Activated B cell treated with CpG ODN at 0.5 μM for 24 hours (primary cell): ENCODE results near the gene GMCL2. TPM values are rescaled to one million over a fixed set of nuclear protein-coding genes. Genes with fewer than 3 reads are reported as not detected.
"Not testable (repeated sequence)": the region's sequence is repeated elsewhere in the genome, so short reads cannot be mapped to it uniquely, and the experiment has no call there.

ENCODE experiments used
- ATAC-seq: fragments of 200-7000 bp; cut with Tn5 transposase; one replicate; pipeline ENCODE4 v1.10.0; 2021; ENCODE audit warnings: low read depth, mild to moderate bottlenecking, moderate library complexity
- CTCF ChIA-PET: fragments of 350-600 bp; sonication (Branson Sonifier 250); formaldehyde crosslinking; loops from one replicate; lab custom pipeline; 2021; ENCODE audit warnings: antibody characterized with exemption; lab: Charles Lee
- POLR2A ChIA-PET: fragments of 350-600 bp; sonication (Branson Sonifier 250); formaldehyde crosslinking; loops from one replicate; lab custom pipeline; 2021; ENCODE audit warnings: antibody characterized with exemption; lab: Charles Lee
- DNase-seq: peaks from one replicate; pipeline ENCODE4 v3.0.0; 2022
- H3K27ac Mint-ChIP-seq: one replicate; pipeline ENCODE4 v1.8.0; 2020; ENCODE audit warnings: mixed read lengths
- H3K27me3 Mint-ChIP-seq: one replicate; pipeline ENCODE4 v1.8.0; 2021; ENCODE audit warnings: mixed read lengths
- H3K36me3 Mint-ChIP-seq: one replicate; pipeline ENCODE4 v1.8.0; 2021; ENCODE audit warnings: low read depth, mixed read lengths
- H3K4me1 Mint-ChIP-seq: one replicate; pipeline ENCODE4 v1.8.0; 2021; ENCODE audit warnings: mixed read lengths
- H3K4me3 Mint-ChIP-seq: one replicate; pipeline ENCODE4 v1.8.0; 2020; ENCODE audit warnings: mild to moderate bottlenecking, mixed read lengths
- H3K9me3 Mint-ChIP-seq: one replicate; pipeline ENCODE4 v1.8.0; 2020; ENCODE audit warnings: mixed read lengths
- CTCF ChIP-seq: fragments of 200-600 bp; IDR thresholded peaks from one replicate; pipeline ENCODE4 v1.8.0; 2022; ENCODE audit warnings: antibody characterized with exemption, mild to moderate bottlenecking
- intact Hi-C: fragments of 100-400 bp; cut with micrococcal nuclease; formaldehyde crosslinking; loops from one replicate; pipeline ENCODE4 v1.15.1; 2024
- total RNA-seq: library from RNA; stranded (reverse); gene quantifications from 2 replicates; pipeline ENCODE4 v1.2.3, GENCODE V29; 2022

The GMCL2 gene
- total RNA-seq, 1 donor from 2014 or later: not detected

GRCh38 chr5:178201221-178201926, 14.2 kb upstream of the GMCL2 start:
- DNase-seq (no peak), ATAC-seq (no peak)
- peaks cover 11% of the 10 kb centered on the region for H3K36me3 Mint-ChIP-seq
- H3K4me3 Mint-ChIP-seq: no peak overlapping the region
- CTCF ChIA-PET: no interaction called here
- intact Hi-C loops: loop anchor here (10.0 kb wide), 1 partner anchor 423 kb away; the partner anchor contains the start of gene CLK4
- H3K27ac Mint-ChIP-seq: no peak overlapping the region
- POLR2A ChIA-PET: no interaction called here
- TF ChIP-seq CTCF: no peak
- peaks cover 13% of the 10 kb centered on the region for H3K4me1 Mint-ChIP-seq
- no peaks in the 10 kb centered on the region for H3K27me3 Mint-ChIP-seq
- no peaks in the 10 kb centered on the region for H3K9me3 Mint-ChIP-seq

GRCh38 chr5:178199581-178200434, 12.6 kb upstream of the GMCL2 start:
- no peak overlapping the region for H3K4me3 Mint-ChIP-seq
- no peak for TF ChIP-seq CTCF
- intact Hi-C loops: loop anchor here (10.0 kb wide), 1 partner anchor 425 kb away; the partner anchor contains the start of gene CLK4
- POLR2A ChIA-PET: no interaction called here
- H3K4me1 Mint-ChIP-seq: peaks cover 3% of the 10 kb centered on the region
- ATAC-seq (no peak), DNase-seq (no peak)
- CTCF ChIA-PET: interaction anchor here (0.6 kb wide), 1 partner anchor 353 kb away, joined by 3 read pairs; no protein-coding TSS in a partner anchor
- no peak overlapping the region for H3K27ac Mint-ChIP-seq
- H3K36me3 Mint-ChIP-seq: peaks cover 3% of the 10 kb centered on the region
- no peaks in the 10 kb centered on the region for H3K9me3 Mint-ChIP-seq
- peaks cover 3% of the 10 kb centered on the region for H3K27me3 Mint-ChIP-seq

- peaks cover 11% of the 10 kb centered on the region for H3K27me3 Mint-ChIP-seq
- H3K9me3 Mint-ChIP-seq: no peaks in the 10 kb centered on the region
- no peak overlapping the region for H3K4me3 Mint-ChIP-seq
- no peak for TF ChIP-seq CTCF
- DNase-seq: no peak
- ChIA-PET POLR2A (no interaction called here), CTCF (no interaction called here)
- H3K27ac Mint-ChIP-seq: no peak overlapping the region
- no peaks in the 10 kb centered on the region for H3K4me1 Mint-ChIP-seq
- intact Hi-C loops: no loop called here
- ATAC-seq: no peak
- no peaks in the 10 kb centered on the region for H3K36me3 Mint-ChIP-seq
Measured at GRCh38 chr5:178198706-178199105, 11.5 kb upstream of the GMCL2 start.

- H3K9me3 Mint-ChIP-seq, H3K27ac Mint-ChIP-seq, H3K36me3 Mint-ChIP-seq, CTCF ChIA-PET, H3K4me3 Mint-ChIP-seq, DNase-seq, ATAC-seq, intact Hi-C loops, POLR2A ChIA-PET, H3K4me1 Mint-ChIP-seq: not testable (repeated sequence)
- peaks cover 16% of the 10 kb centered on the region for H3K27me3 Mint-ChIP-seq
Measured at GRCh38 chr5:178198151-178198550, 11.0 kb upstream of the GMCL2 start.

GRCh38 chr5:178196986-178197385, 9.8 kb upstream of the GMCL2 start:
- DNase-seq: no peak
- CTCF ChIA-PET: no interaction called here
- no peak for TF ChIP-seq CTCF
- Mint-ChIP-seq H3K36me3 (no peaks in the 10 kb centered on the region), H3K27ac (no peak overlapping the region), H3K9me3 (no peaks in the 10 kb centered on the region), H3K4me3 (no peak overlapping the region), H3K4me1 (no peaks in the 10 kb centered on the region), H3K27me3 (peaks cover 20% of the 10 kb centered on the region)
- POLR2A ChIA-PET: interaction anchor here (0.6 kb wide), 1 partner anchor 106 kb away, joined by 4 read pairs; no protein-coding TSS in a partner anchor
- intact Hi-C loops: no loop called here
- ATAC-seq: no peak
